Endothelial cell of umbilical vein (primary cell): ENCODE results near the gene ALG12. TPM values are rescaled to one million over a fixed set of nuclear protein-coding genes. Genes with fewer than 3 reads are reported as not detected.

Experiments
- BruUV-seq: library from RNA; stranded (reverse); fragments of 400-500 nt; replicated peaks from 2 replicates; lab custom pipeline; 2021; lab: Mats Ljungman, UMichigan
- CTCF ChIA-PET: fragments of 300-600, 350-600 bp; sonication (Branson Sonifier 250); formaldehyde crosslinking; loops from one replicate; lab custom pipeline; 2021; ENCODE audit warnings: antibody characterized with exemption, inconsistent platforms; lab: Charles Lee
- POLR2A ChIA-PET: fragments of 300-600, 350-600 bp; sonication (Branson Sonifier 250); formaldehyde crosslinking; loops from one replicate; lab custom pipeline; 2021; ENCODE audit warnings: antibody characterized with exemption, inconsistent platforms; lab: Charles Lee
- DNase-seq: peaks from one replicate; pipeline ENCODE4 v3.0.0-alpha.2; 2011; ENCODE audit warnings: low read depth, low spot score
- FAIRE-seq: peaks from 2 replicates; lab custom pipeline; 2011; peaks lifted over from hg19 to GRCh38; lab: Jason Lieb, UNC
- H2AFZ ChIP-seq: 2 replicates; pipeline ENCODE4 v1.6.0; 2012; ENCODE audit warnings: low read depth, low read length, control low read depth, inconsistent platforms
- H3K27ac ChIP-seq: 2 replicates; pipeline ENCODE4 v1.5.1; 2011; ENCODE audit warnings: low read depth, mild to moderate bottlenecking, control low read depth, low read length, moderate library complexity; ENCODE audit not compliant: insufficient read depth
- H3K27me3 ChIP-seq, 2 experiments: 2 replicates each; pipeline versions ENCODE4 v1.6.0 to v1.6.1; 2011; ENCODE audit warnings: low read length in 2 of 2, mixed read lengths in 1 of 2; ENCODE audit not compliant: control insufficient read depth in 2 of 2, insufficient read depth in 2 of 2
- H3K36me3 ChIP-seq, 2 experiments: 2 replicates in 1 of 2; 3 replicates in 1 of 2; pipeline ENCODE4 v1.5.1; 2011; ENCODE audit warnings: low read length in 2 of 2, mild to moderate bottlenecking in 1 of 2, moderate library complexity in 1 of 2; ENCODE audit not compliant: control insufficient read depth in 2 of 2, insufficient read depth in 2 of 2; ENCODE audit errors: extremely low read depth in 1 of 2
- H3K4me1 ChIP-seq: 3 replicates; pipeline ENCODE4 v1.5.1; 2011; ENCODE audit warnings: mild to moderate bottlenecking, low read length; ENCODE audit not compliant: control insufficient read depth, insufficient read depth; ENCODE audit errors: extremely low read depth
- H3K4me2 ChIP-seq: 2 replicates; pipeline ENCODE4 v1.6.1; 2011; ENCODE audit warnings: low read length, control low read depth, mixed read lengths; ENCODE audit not compliant: insufficient read depth
- H3K4me3 ChIP-seq, 3 experiments: fragments of 200-600 bp in 1 of 3; sonication (generic), shearing (Covaris generic) in 1 of 3; replicated peaks in 1 of 3; 2 replicates each; pipeline ENCODE4 v1.5.1; 2011 to 2016; ENCODE audit warnings: control low read depth in 3 of 3, low read length in 3 of 3, mild to moderate bottlenecking in 2 of 3, inconsistent platforms in 1 of 3, low read depth in 1 of 3, moderate library complexity in 1 of 3; ENCODE audit not compliant: insufficient read depth in 1 of 3
- H3K79me2 ChIP-seq: 2 replicates; pipeline ENCODE4 v1.6.0; 2012; ENCODE audit warnings: low read length, inconsistent platforms; ENCODE audit not compliant: control insufficient read depth, insufficient read depth
- H3K9ac ChIP-seq: replicated peaks from 2 replicates; pipeline ENCODE3; 2011; ENCODE audit warnings: low read length, control low read depth; ENCODE audit not compliant: insufficient read depth; ENCODE audit errors: extremely low read depth
- H3K9me1 ChIP-seq: replicated peaks from 3 replicates; pipeline ENCODE4 v1.6.0; 2011; ENCODE audit warnings: mild to moderate bottlenecking, low read length; ENCODE audit not compliant: control insufficient read depth, insufficient read depth; ENCODE audit errors: extremely low read depth
- H3K9me3 ChIP-seq: replicated peaks from 2 replicates; pipeline ENCODE4 v1.5.1; 2012; ENCODE audit warnings: low read length, inconsistent platforms; ENCODE audit not compliant: control insufficient read depth, insufficient read depth
- H4K20me1 ChIP-seq: replicated peaks from 2 replicates; pipeline ENCODE3; 2011; ENCODE audit warnings: mild to moderate bottlenecking, low read length; ENCODE audit not compliant: control insufficient read depth, insufficient read depth; ENCODE audit errors: extremely low read depth
- EZH2 ChIP-seq: IDR thresholded peaks from 2 replicates; pipeline ENCODE4 v1.6.1; 2012; ENCODE audit warnings: borderline replicate concordance, low read depth, mild to moderate bottlenecking, moderate library complexity, low read length, inconsistent platforms; ENCODE audit not compliant: severe bottlenecking
- FOS ChIP-seq: IDR thresholded peaks from 2 replicates; pipeline ENCODE4 v1.6.1; 2011; ENCODE audit warnings: mild to moderate bottlenecking, low read length, moderate library complexity, borderline replicate concordance; ENCODE audit not compliant: insufficient read depth
- GATA2 ChIP-seq: IDR thresholded peaks from 2 replicates; pipeline ENCODE4 v1.7.0; 2011; ENCODE audit warnings: low read depth, mild to moderate bottlenecking, moderate library complexity, mixed read lengths, low read length; ENCODE audit not compliant: insufficient read length, insufficient read depth
- JUN ChIP-seq: IDR thresholded peaks from 2 replicates; pipeline ENCODE4 v1.6.1; 2011; ENCODE audit warnings: borderline replicate concordance, low read depth; ENCODE audit not compliant: insufficient read length, insufficient read depth
- MAX ChIP-seq: IDR thresholded peaks from 2 replicates; pipeline ENCODE4 v1.6.1; 2011; ENCODE audit not compliant: insufficient read depth, insufficient read length
- MYC ChIP-seq: IDR thresholded peaks from one replicate; pipeline ENCODE4 v1.6.1; 2011; ENCODE audit warnings: mild to moderate bottlenecking, low read depth, low read length
- POLR2A ChIP-seq: IDR thresholded peaks from 2 replicates; pipeline ENCODE4 v1.6.1; 2012; ENCODE audit warnings: low read depth, mild to moderate bottlenecking, control low read depth, low read length
- POLR2AphosphoS5 ChIP-seq: IDR thresholded peaks from 2 replicates; pipeline ENCODE4 v1.6.1; 2012; ENCODE audit warnings: low read depth, mild to moderate bottlenecking, control low read depth, low read length, moderate library complexity; ENCODE audit not compliant: insufficient read depth
- dilution Hi-C: fragments of 300-500 bp; cut with MboI; formaldehyde crosslinking; loops from one replicate; pipeline ENCODE4 v1.15.0; 2019; ENCODE audit warnings: low sequenced_read_pairs; ENCODE audit not compliant: extremely low pct_ligation_motif_present
- intact Hi-C: fragments of 100-400 bp; cut with micrococcal nuclease; formaldehyde crosslinking; loops from one replicate; pipeline ENCODE4 v1.10.0; 2022
- polyA plus RNA-seq, 4 experiments: library from polyadenylated mRNA; depleted of rRNA in 3 of 4; stranded (reverse) in 3 of 4; unstranded in 1 of 4; fragments of >200 nt; gene quantifications; 2 replicates each; pipeline versions ENCODE4 v1.2.1 to v1.2.3, GENCODE V29; 2011 to 2012; ENCODE audit warnings: missing spikeins in 1 of 4
- total RNA-seq: library from RNA; stranded (reverse); gene quantifications from 2 replicates; pipeline ENCODE4 v1.2.3, GENCODE V29; 2021
- TF ChIP-seq, protein P1 (sequence below), 2 donors: IDR thresholded peaks; 1 replicate in 1 of 2; 2 replicates in 1 of 2; pipeline ENCODE4 v1.5.1; 2011; ENCODE audit warnings: low read length in 2 of 2, mild to moderate bottlenecking in 2 of 2, moderate library complexity in 2 of 2, control low read depth in 1 of 2, inconsistent platforms in 1 of 2, low read depth in 1 of 2; ENCODE audit not compliant: insufficient read depth in 1 of 2; ENCODE audit errors: extremely low read depth in 1 of 2

Gene ALG12
- total and polyA plus RNA-seq, 2 donors (not counting 3 experiments of a cell fraction or from before 2014, with no cell fraction given), result 14.6 to 18.0 TPM

DNA sequence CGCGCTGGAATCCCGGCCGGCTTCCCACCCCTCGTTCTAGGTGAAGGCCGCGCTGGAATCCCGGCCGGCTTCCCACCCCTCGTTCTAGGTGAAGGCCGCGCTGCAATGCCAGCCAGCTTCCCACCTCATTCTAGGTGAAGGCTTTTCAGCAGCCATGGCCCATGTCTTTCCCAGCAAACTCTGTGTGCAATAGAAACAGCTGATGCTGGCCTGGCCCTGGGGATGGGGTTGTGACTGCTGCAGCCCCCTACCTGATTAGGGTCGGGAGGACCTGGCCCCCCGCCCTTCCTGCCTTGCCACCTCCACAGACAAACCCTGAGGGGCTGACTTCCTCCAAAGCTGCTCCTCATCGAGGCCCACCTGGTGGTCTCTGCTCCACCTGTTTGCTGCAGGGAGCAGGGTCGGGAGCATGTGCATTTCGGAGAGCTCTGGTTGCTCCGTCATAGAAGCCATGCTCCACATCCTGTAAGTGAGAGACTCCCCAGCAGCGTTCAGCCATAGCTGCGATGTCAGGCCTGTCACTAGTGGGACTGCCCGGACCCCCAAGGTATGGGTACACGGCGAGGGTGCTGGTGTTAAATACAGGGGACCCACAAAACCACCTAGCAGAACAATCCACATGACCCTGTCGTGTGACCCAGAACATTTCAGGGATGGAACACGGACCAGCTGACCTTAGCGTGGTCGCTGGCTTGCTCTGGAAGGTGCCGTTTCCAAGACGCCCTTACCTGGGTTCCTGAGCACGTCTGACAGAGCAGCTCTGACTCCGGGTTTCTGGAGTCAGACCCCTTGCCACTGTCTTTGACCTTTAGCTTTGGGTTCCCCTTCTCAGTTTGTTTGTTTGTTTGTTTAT, 61.2 kb downstream of the ALG12 start:
- Histone ChIP-seq H3K9me3 (no peaks in the 10 kb centered on the region), H3K4me3 (no peak overlapping the region), H3K27ac (no peak overlapping the region), H2AFZ (no peak overlapping the region), H3K9ac (no peak overlapping the region), H3K36me3 (no peaks in the 10 kb centered on the region), H3K9me1 (no peaks in the 10 kb centered on the region), H3K4me1 (peaks cover 22% of the 10 kb centered on the region), H4K20me1 (peaks cover 7% of the 10 kb centered on the region), H3K79me2 (peaks cover 77% of the 10 kb centered on the region), H3K27me3 (no peaks in the 10 kb centered on the region), H3K4me2 (no peak overlapping the region)
- ChIA-PET CTCF (no interaction called here), POLR2A (interaction anchor here (0.5 kb wide), 1 partner anchor 15 kb away, joined by 4 read pairs; no protein-coding TSS in a partner anchor)
- intact Hi-C loops (no loop called here), dilution Hi-C loops (no loop called here)
- no TSS peak for BruUV-seq
- FAIRE-seq (no peak), DNase-seq (no peak)
- no peak for TF ChIP-seq EZH2
- no peak for TF ChIP-seq FOS
- TF ChIP-seq MAX, result no peak
- no peak for TF ChIP-seq POLR2A
- no peak for TF ChIP-seq POLR2AphosphoS5
- TF ChIP-seq, protein P1, sequence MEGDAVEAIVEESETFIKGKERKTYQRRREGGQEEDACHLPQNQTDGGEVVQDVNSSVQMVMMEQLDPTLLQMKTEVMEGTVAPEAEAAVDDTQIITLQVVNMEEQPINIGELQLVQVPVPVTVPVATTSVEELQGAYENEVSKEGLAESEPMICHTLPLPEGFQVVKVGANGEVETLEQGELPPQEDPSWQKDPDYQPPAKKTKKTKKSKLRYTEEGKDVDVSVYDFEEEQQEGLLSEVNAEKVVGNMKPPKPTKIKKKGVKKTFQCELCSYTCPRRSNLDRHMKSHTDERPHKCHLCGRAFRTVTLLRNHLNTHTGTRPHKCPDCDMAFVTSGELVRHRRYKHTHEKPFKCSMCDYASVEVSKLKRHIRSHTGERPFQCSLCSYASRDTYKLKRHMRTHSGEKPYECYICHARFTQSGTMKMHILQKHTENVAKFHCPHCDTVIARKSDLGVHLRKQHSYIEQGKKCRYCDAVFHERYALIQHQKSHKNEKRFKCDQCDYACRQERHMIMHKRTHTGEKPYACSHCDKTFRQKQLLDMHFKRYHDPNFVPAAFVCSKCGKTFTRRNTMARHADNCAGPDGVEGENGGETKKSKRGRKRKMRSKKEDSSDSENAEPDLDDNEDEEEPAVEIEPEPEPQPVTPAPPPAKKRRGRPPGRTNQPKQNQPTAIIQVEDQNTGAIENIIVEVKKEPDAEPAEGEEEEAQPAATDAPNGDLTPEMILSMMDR (IDR thresholded peaks at IDR 0.05; ENCODE audit: extremely low read depth in 1 of 2, insufficient read depth in 1 of 2, low read depth in 1 of 2, low read length in 2 of 2), result no peak
- TF ChIP-seq GATA2, result no peak
- TF ChIP-seq MYC, result no peak
- TF ChIP-seq JUN, result no peak
